AG04450 (cell line): Measurements from ENCODE around the gene SERTAD2. TPM values are rescaled to one million over a fixed set of nuclear protein-coding genes. Genes with fewer than 3 reads are reported as not detected.

Experiments used
- CTCF ChIA-PET: fragments of 300-600, 350-600 bp; formaldehyde crosslinking; extraction: SDS; loops from one replicate; lab custom pipeline; 2022; ENCODE audit warnings: antibody characterized with exemption, inconsistent platforms; lab: Charles Lee
- POLR2A ChIA-PET: fragments of 350-600 bp; formaldehyde crosslinking; extraction: SDS; loops from one replicate; lab custom pipeline; 2021; ENCODE audit warnings: antibody characterized with exemption, inconsistent platforms; lab: Yijun Ruan, JAX
- DNase-seq: peaks from one replicate; pipeline ENCODE4 v3.0.0-alpha.2; 2011; ENCODE audit warnings: low read depth, low spot score
- H3K27ac ChIP-seq: one replicate; pipeline ENCODE4 v1.5.1; 2012; ENCODE audit warnings: low read depth, low read length, control low read depth
- H3K27me3 ChIP-seq: one replicate; pipeline ENCODE4 v1.6.0; 2012; ENCODE audit warnings: low read length; ENCODE audit not compliant: control insufficient read depth, insufficient read depth
- H3K4me3 ChIP-seq: 2 replicates; pipeline ENCODE4 v1.5.1; 2011; ENCODE audit warnings: mild to moderate bottlenecking, low read depth, low read length, control low read depth
- H3K9me3 ChIP-seq: 2 replicates; pipeline ENCODE4 v1.5.1; 2012; ENCODE audit warnings: low read length; ENCODE audit not compliant: control insufficient read depth, insufficient read depth
- polyA plus RNA-seq: library from polyadenylated mRNA; depleted of rRNA; stranded (reverse); fragments of >200 nt; gene quantifications from 2 replicates; pipeline ENCODE4 v1.2.3, GENCODE V29; 2011
- TF ChIP-seq, protein P1 (sequence below): IDR thresholded peaks from 2 replicates; pipeline ENCODE4 v1.5.1; 2011; ENCODE audit warnings: low read depth, low read length, control low read depth, inconsistent platforms

Gene SERTAD2
- polyA plus RNA-seq, 1 experiment, result 10.1 TPM

DNA sequence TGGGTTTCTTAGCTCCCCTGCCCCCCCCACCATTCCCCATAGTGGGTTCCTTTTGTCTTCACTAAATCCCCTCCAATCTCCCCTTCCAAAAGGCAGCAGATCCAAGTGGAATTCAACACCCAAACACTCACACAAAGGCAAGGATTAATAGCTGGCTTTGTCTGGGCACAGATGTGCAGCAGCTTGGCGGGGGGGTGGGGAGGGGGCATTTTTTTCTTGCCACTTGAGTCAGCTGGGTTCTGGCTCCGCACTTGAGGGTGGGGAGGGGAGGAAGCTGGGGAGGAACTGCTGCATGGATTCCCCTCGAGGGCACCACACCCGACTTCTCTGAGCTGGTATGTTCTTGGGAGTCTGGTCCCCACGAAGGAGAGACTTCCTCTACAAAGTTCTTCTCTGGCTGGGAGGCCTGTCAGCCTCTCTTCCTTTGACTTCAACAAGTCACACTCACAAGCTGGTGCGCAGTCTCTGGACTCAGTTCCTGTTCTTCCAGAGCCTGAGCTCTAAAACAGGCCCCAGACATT is 36.0 kb downstream of the SERTAD2 start:
- no peak overlapping the region for H3K27ac ChIP-seq
- no peaks in the 10 kb centered on the region for H3K9me3 ChIP-seq
- H3K27me3 ChIP-seq, result peaks cover 33% of the 10 kb centered on the region
- ChIA-PET POLR2A (no interaction called here), CTCF (interaction anchor here (1.0 to 1.9 kb wide), 4 partner anchors 8 to 29 kb away, joined by 3 to 9 read pairs (median 6); no protein-coding TSS in a partner anchor)
- DNase-seq, result no peak
- TF ChIP-seq, protein P1, sequence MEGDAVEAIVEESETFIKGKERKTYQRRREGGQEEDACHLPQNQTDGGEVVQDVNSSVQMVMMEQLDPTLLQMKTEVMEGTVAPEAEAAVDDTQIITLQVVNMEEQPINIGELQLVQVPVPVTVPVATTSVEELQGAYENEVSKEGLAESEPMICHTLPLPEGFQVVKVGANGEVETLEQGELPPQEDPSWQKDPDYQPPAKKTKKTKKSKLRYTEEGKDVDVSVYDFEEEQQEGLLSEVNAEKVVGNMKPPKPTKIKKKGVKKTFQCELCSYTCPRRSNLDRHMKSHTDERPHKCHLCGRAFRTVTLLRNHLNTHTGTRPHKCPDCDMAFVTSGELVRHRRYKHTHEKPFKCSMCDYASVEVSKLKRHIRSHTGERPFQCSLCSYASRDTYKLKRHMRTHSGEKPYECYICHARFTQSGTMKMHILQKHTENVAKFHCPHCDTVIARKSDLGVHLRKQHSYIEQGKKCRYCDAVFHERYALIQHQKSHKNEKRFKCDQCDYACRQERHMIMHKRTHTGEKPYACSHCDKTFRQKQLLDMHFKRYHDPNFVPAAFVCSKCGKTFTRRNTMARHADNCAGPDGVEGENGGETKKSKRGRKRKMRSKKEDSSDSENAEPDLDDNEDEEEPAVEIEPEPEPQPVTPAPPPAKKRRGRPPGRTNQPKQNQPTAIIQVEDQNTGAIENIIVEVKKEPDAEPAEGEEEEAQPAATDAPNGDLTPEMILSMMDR, result no peak
- no peak overlapping the region for H3K4me3 ChIP-seq

DNA sequence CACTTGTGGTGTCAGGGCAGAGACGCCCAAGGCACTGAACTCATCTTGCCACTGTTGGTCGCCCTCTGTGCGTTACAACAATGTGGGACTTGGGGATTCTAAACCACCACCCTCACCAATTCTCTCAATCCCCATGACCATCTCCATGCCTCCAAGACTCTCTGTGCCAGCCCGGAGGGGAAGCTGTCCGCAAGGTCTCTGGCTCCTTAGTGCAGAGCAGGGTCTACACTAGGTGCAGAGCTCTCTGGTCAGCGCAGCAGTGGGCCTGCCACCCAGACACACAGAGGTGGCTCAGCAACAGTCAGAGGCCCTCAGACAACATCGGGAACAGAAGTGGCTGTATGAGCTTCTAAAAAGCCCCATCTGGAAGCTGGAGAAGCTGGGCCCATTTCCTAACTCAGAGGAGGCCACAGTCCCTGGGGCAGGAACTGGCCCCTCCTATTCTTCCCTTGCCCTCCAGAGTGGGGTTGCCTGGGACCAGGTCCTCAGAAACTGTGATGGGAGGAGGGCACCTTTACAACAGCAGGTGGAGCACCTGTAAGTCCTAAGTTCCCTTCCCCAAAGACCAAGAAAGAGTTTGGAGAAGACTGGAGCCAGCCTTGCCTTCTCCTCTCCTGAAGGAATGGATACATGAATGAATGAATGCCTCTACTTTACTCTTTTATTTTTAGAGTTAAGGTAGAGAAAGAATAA is 37.7 kb downstream of the SERTAD2 start:
- ChIA-PET CTCF (no interaction called here), POLR2A (no interaction called here)
- H3K27me3 ChIP-seq, result peaks cover 43% of the 10 kb centered on the region
- no peaks in the 10 kb centered on the region for H3K9me3 ChIP-seq
- DNase-seq, result no peak
- H3K4me3 ChIP-seq, result no peak overlapping the region
- H3K27ac ChIP-seq, result no peak overlapping the region
- TF ChIP-seq, protein P1, result no peak

DNA sequence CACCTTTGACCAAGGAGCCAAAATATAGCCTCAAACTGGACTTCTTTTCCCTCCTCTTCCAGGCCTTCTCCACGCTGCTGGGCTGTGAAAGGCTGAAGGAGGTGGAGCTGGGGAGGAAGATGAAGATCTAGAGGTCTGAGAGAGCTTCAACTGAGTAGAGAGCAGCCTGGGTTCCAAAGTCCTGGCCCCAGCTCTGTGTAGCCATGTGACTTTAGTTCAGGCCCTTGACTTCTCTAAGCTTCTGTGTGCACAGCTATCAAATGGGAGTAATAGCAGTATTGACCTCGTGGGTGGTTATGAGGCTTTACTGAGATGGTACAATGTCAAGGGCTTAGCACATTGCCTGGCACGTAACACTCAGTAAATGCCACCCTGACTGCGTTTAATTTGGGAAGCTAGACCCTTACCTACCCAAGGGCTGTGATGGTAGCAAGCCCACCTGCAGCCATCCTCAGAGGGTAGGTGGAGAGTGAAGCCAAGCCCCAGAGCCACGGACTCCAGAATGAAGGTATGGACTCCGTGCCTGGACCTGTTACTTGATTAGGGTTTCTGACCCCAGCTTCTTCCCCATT is 38.4 kb downstream of the SERTAD2 start:
- Histone ChIP-seq H3K27me3 (peaks cover 48% of the 10 kb centered on the region), H3K4me3 (no peak overlapping the region), H3K27ac (no peak overlapping the region), H3K9me3 (no peaks in the 10 kb centered on the region)
- TF ChIP-seq, protein P1, result no peak
- DNase-seq, result no peak
- CTCF ChIA-PET, result interaction anchor here (1.4 to 1.5 kb wide), 2 partner anchors 28 to 31 kb away, joined by 5 to 7 read pairs; no protein-coding TSS in a partner anchor
- POLR2A ChIA-PET, result interaction anchor here (0.5 to 1.1 kb wide), 2 partner anchors 16 to 19 kb away, joined by 4 read pairs; no protein-coding TSS in a partner anchor

DNA sequence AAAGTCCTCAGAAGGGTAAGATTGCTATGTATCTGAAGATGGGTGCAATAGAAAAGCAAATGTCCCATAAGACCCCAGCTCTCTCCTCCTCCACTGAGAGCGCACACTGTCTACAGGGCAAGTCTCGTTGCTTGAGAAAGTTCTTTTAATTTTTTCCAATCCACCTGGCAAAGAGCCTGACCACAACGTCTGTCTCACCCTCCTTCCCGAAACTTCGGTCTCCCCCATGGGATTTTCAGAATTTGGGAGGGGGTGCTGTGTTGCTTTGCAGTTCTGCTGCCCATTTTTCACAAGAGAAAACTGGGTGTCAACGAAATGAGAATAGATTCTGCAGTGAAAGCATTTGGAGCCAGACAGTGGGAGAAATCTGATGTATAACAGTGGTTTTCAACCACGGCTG is 40.4 kb downstream of the SERTAD2 start:
- ChIA-PET POLR2A (no interaction called here), CTCF (interaction anchor here (0.6 kb wide), 1 partner anchor 27 kb away, joined by 3 read pairs; no protein-coding TSS in a partner anchor)
- peaks cover 55% of the 10 kb centered on the region for H3K27me3 ChIP-seq
- H3K4me3 ChIP-seq, result no peak overlapping the region
- no peak overlapping the region for H3K27ac ChIP-seq
- H3K9me3 ChIP-seq, result no peaks in the 10 kb centered on the region; the same call in 1 of the 2 replicates
- TF ChIP-seq, protein P1, result no peak
- no peak for DNase-seq
